ENCODE results near the gene CMTM1.
"Not testable (repeated sequence)": the region's sequence is repeated elsewhere in the genome, so short reads cannot be mapped to it uniquely, and the experiment has no call there.

The CMTM1 gene

GRCh38 chr16:66594739-66595138 lies 28.5 kb downstream of the CMTM1 start:
- DNase-seq = no peak

DNA sequence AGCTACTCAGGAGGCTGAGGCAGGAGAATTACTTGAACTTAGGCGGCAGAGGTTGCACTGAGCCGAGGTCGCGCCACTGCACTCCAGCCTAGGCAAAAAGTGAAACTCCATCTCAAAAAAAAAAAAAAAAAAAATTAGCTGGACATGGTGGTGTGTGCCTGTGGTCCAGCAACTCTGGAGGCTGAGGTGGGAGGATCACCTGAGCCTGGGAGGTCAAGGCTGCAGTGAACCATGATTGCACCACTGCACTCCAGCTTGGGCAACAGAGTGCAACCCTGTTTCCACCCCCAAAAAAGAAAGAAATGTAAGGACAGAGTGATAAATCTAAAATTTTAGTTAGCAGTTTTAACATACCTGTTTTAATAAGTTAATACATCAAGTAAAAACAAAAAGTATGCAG lies 30.3 kb downstream of the CMTM1 start:
- DNase-seq = not testable (repeated sequence)

- no peak for DNase-seq
Observed at GRCh38 chr16:66596986-66597848, 31.0 kb downstream of the CMTM1 start.

DNA sequence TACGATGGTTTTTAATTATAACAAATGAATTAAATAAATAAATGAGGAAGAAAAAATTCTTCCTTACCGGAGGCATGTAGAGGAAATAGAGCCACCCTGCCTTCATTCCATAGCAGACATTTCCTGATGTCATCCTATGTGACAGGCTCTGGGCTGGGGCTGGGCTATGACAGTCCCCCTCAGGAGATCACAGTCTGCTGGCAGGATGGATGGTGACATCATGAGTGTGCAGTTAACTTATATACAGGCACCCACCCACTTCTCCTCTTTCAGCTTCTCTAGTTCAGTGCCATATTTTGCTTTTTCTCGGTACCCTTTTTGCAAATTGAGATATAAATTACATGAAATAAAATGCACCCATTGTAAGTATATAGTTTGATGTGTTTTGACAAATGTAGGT lies 31.9 kb downstream of the CMTM1 start:
- DNase-seq = no peak

DNA sequence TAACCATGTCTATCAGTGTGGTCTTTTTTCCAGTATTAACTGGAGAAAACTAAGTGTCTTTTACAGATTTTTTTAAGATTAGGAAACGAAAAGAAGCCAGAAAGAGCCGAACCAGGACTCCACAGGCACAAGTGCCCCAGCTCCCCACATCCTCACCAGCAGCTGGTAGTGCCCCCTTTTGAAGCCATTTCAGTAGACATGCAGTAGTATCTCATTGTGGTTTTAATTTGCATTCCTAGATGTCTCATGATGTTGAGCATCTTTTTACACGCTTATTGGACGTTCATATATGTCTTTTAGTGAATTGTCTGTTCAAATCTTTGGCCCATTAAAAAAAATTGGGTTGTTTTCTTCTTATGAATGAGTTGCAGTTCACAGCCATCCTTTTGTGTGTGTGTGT lies 33.5 kb downstream of the CMTM1 start:
- no peak for DNase-seq

- DNase-seq = no peak
Observed at GRCh38 chr16:66600477-66600876, 34.2 kb downstream of the CMTM1 start.

GRCh38 chr16:66601471-66601870 lies 35.2 kb downstream of the CMTM1 start:
- DNase-seq = no peak

- peak; percentile 54 for DNase-seq
Observed at GRCh38 chr16:66603537-66604375, 37.5 kb downstream of the CMTM1 start.

DNA sequence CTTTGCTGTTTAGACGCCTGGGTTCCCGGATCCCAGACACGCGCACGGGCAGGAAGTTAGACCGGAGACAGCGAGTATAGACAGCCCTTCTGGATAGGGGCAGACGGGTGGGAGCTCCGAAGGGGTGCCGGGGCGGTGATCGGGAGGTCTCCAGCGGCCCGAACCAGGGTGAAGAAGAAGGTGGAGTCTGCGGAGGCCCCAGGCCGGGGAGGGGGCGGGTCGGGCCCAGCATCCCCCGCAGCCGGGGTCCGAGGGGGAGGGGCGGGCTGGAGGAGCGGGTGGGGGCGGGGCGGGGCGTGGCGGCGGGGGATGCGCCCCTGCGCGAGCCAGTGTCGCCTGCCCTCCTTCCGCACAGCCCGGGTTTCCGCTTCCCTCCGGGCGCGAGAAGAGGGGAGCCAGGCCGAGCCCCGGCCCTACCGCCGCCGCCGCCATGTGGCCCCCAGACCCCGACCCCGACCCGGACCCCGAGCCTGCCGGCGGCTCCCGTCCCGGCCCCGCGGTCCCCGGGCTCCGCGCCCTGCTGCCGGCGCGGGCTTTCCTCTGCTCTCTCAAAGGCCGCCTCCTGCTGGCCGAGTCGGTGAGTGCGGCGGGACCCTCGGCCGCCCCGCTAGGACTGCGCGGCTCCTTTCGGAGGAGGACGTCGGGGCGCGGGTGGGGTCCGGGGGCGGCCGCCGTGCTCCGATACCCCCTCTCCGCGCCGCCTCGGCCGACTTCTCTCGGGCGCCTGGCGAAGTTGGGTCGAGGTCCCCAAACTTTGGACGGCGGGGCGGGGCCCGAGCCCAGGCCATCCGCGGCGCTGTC lies 38.3 kb downstream of the CMTM1 start, which contains the start of gene CMTM3:
CMTM3 (plus strand) TSS at position 329 of the 801 bp plus-strand sequence; CDS start at position 431, 102 bp downstream.
- peak; percentile 75 for DNase-seq

DNA sequence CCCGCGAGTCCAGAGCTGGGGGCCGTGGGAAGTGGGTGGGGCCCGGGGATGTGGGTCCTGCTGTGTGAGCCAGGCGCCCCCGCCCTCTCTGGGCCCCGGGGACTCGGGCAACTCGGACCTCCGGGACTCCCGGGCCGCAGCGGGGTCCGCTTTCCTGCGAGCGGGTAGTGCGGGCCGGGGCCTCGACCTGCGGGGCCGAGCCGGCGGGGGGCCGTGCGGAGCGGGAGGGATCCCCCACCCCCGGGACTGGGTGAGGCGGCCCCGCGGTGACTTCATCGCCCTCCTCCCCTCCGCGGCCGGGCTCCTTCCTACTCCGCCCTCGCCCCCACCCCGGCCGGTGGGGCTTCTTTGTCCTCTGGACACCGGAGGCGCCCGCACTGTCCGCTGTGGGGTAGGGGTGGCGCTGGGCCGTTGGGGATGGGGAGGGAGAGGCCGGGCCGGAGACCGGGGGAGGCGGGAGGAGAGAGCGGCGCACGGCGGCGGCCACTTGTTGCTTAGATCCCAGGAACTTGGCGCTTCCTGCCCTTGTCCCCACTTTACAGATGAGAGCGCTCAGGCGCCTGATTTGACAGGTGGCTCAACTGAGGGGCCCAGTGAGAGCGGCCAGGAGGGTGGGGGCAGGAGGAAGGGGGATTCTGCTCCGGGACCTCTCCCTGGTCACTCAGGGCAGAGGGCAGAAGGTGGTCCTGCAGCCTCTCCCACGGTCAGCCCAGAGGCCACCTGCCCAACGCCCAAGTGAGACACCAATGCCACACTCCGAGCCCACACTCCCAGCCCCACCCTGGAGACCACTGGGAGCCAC lies 39.1 kb downstream of the CMTM1 start:
- DNase-seq = peak; percentile 31

DNA sequence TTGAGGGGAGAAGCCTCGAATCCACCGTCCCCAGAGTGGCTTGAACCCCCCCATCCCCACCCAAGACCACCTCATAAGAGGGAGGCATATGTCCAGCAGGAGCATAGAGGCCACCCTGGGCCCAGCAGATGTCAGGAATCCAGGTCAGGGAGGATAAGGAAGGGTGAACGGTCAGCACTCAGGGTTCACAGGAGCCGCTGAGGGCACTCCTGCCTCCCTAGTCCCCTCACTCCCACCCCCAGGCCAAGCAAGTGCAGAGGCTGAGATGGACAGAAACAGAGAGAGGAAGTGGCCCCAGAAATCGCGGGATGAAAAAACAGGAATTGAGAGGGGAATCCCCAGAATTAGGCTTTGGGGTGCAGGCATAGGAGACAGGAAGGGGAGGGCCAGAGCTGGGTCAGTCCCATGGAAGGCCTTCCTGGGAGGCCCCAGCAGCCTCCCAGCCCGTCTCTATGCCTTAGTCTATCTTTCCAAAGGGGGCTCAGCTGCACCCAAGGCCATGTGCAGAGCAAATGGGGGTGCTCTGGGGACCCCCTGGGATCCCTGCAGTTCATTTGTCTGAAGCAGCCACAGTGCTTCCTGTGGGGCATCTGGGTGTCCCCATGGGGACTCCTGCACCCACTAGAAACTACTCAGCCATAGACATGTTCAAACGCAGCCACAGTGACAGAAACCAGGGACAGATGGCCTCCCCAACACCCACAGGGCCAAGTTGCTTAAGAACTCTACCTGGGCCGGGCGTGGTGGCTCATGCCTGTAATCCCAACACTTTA lies 39.9 kb downstream of the CMTM1 start:
- DNase-seq = no peak

DNA sequence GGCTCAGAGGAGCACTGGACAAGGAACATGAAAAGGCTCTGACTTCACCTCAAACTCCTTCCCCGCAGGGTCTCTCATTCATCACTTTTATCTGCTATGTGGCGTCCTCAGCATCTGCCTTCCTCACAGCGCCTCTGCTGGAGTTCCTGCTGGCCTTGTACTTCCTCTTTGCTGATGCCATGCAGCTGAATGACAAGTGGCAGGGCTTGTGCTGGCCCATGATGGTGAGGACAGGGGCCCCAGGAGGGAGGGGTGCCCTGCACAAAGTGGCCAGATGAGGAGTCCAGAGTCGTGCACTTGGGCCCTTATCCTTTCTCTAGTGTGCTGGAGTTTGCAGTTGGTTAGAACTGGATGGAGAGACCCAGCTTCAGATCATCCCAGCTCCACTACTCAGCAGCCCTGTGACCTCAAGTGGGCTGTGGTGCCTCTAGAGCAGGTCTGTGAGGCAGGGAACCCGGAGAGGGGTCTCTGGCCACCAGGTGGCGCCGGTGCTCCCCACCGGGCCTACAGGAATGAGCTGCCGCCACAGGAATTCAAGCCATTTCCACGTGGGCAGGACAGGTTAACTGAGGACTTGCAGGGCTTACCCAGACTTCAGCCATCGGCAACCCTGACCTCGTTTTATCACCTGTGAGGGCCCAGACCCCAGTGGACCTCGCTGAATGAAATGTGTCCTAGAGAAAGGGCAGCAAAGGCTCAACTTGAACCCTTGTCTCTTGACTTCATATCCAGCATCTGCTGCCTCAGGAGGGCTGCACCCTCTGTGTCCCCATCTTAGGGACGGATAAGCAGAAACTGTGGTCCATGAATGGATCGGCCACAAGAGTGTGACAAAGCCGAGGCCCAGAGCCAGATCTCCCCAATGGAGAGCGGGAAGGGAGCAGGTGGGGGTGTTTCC lies 42.3 kb downstream of the CMTM1 start:
- DNase-seq = peak; percentile 87

- DNase-seq = no peak
Observed at GRCh38 chr16:66609139-66609510, 42.9 kb downstream of the CMTM1 start.

- DNase-seq = no peak
Observed at GRCh38 chr16:66610111-66610820, 44.0 kb downstream of the CMTM1 start.

DNA sequence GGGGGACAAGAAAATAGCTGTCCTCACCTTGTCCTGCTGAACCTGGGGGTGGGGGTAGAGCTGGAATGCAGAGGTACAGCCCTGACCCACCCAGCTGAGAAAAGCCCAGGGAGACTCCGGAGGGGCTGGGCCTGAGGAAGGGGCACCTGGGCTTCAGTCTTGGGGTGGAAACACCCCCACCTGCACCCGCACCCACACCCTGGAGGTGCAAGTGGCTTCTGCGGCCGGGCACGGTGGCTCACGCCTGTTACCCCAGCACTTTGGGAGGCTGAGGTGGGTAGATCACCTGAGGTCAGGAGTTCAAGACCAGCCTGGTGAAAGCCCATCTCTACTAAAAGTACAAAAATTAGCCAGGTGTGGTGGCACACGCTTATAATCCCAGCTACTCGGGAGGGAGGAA lies 45.7 kb downstream of the CMTM1 start:
- DNase-seq = not testable (repeated sequence)

DNA sequence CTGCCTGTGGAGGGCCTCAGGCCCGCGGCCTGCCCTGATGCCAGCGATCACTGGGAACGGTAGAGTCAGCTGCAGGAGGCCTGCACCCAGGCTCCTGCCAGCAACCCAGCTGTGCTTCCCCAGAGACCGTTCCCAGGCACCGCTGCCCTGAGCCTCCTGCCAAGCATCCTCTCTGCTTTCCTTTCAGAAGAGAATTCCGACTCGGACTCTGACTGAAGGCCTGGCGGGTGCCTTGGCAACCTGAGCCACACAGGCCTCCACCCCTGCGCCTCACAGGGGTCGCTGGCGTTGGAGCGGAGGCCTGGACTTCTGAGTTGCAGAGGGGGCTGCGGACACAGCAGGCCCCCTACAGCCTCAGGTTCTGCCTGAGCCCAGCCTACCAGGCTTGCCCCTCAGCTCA lies 46.2 kb downstream of the CMTM1 start:
- no peak for DNase-seq

GRCh38 chr16:66614161-66614802 lies 48.0 kb downstream of the CMTM1 start:
- DNase-seq = no peak

DNA sequence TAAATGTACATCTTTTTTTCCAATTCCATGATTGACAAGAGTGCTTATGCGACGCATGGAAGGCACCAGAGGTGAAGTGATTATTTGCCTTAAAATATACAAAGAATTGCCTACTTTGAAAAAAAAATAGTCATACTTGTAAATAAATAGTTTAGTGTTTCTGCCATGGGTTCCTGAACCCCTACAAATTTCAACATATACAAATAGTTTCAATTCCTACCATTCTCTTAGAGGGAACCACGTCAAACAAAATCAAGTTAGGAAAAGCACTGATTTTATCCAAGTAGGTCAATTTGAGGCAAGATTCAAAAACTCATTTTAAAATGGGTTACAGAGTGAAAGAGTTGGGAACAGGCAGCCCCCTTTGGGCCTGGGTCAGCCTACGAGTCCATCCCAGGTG lies 49.9 kb downstream of the CMTM1 start:
- no peak for DNase-seq

GRCh38 chr16:66616592-66616991 lies 50.4 kb downstream of the CMTM1 start:
- no peak for DNase-seq

Measured in stimulated activated CD4-positive, alpha-beta T cell treated with anti-CD3 and anti-CD28 coated beads, Interleukin-12 subunit alpha, Interleukin-12 subunit beta, amount 100 ng/mL, for 4 hours (primary cell).